Femur (tissue), 1 donor: ENCODE measurements around the gene ATG9A.
"Not testable (repeated sequence)": the region's sequence is repeated elsewhere in the genome, so short reads cannot be mapped to it uniquely, and the experiment has no call there.

Experiments used
- DNase-seq: peaks from one replicate; pipeline ENCODE4 v3.0.0-alpha.2; 2017

Gene ATG9A

DNA sequence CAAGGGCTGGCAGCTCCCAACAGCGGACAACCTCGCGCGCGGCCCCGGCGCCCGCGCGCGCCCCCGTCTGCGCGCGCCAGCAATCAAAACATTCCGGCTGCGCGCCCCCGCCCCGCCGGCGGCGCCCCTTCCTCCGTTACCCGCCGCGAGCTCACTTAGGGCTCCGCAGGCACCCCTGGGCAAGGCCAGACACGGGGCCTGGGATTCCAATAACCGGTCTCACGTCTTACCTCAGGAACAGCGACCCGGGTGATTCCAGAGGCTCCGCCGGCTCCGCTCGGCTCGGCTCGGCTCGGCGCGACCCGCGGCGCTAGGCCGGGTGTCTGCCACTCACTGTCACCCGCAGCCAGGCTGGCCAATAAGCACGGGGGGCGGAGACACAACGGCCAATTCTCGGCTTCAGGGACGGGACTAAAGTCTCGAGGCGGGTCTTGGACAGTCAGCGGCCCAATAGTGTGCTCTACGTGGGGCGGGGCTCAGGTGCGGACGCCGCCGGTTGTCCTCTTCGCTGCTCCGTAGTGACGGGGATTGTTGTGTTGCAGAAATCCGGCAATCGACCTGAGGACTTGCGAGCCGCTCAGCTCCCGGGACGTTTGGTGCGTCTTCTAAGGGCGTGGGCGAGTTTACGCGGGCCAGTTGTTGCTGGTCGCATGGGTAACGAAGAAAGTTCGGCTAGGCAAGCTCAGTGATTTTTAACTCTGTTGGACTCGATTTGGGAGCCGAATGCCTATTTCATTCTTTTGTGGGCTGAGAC, at the start of gene ATG9A, which contains the start of gene ANKZF1:
Gene ATG9A (minus strand): TSS at position 332 of the 754 bp plus-strand sequence. CDS start 1,612 bp downstream, outside the sequence.
Gene ANKZF1 (plus strand): TSS at position 502 of the 754 bp plus-strand sequence. CDS start 452 bp downstream, outside the sequence.
- peak; percentile 99 for DNase-seq

DNA sequence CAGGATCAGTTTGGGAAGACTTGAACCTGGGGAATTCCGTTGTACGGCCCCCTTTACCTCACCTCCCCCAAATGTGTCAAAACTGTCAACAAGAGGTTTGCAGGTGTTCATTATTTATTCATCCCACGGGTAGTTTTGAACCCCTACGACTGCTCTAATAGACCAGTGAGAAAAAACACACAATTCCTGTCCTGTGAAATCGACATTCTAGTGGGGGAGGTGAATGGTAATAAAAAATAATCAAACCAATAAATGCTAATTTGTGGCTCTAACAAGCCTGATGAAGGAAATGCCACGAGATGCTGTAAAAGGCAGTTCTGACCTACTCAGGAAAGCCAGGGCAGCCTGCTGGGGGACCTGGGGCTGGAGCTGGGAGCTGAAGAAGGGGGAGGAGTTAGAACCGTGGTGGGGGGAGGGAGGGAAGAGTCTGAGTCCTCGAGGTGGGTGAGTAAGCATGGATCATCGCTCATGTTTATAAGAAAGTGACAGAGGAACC, 49.3 kb upstream of the ATG9A start:
- DNase-seq, result no peak

- DNase-seq, result peak; percentile 90
These were observed 48.5 kb upstream of the ATG9A start for GRCh38 chr2:219277703-219278654.

- no peak for DNase-seq
These were observed 45.0 kb upstream of the ATG9A start for GRCh38 chr2:219274361-219274921.

- no peak for DNase-seq
These were observed 44.5 kb upstream of the ATG9A start for GRCh38 chr2:219273937-219274336.

DNA sequence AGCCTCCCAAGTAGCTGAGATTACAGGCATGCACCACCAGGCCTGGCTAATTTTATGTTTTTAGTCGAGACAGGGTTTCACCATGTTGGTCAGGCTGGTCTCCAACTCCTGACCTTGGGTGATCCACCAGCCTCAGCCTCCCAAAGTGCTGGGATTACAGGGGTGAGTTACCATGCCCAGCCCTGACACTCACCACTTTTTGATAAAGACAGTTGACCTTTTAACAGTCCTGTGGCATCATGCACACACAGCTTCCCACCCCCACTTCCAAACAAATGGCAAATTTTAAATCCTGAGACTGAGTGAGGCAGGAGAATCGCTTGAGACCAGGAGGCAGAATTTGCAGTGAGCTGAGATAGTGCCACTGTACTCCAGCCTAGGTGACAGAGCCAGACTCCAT, 43.6 kb upstream of the ATG9A start:
- DNase-seq, result no peak

DNA sequence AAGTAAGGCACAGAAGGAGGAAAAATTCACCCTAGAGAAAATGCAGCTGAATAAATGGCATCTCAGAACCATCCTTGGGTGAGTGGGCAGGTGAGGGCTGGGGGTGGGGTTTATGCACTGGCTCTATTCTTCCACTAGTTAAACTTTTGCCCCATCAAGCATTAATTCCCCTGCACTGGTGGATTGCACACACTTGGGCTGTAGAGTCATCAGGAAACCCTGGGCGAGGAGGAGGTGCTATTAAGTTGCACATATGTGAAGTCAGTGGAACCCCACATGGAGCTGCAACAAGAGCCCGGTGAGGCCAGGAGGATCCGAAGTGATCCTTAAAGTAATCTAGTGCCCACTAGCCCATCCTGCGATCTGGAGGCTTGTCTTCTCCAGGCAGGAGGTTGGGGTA, 42.9 kb upstream of the ATG9A start:
- DNase-seq, result no peak

DNA sequence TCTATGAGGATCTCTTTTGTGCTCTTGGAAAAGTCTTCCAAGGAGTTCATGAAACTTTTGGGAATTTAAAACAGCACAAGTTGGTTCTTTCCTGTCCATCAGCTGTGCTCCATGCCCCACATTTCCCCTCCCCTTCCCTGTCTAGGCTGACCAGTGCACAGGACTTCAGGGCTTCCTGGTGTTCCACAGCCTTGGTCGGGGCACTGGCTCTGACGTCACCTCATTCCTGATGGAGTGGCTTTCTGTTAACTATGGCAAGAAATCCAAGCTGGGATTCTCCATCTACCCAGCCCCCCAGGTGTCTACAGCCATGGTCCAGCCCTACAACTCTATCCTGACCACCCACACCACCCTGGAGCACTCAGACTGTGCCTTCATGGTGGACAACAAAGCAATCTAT, 41.6 kb upstream of the ATG9A start:
- no peak for DNase-seq

GRCh38 chr2:219270055-219270372, 40.6 kb upstream of the ATG9A start:
- DNase-seq, result no peak

GRCh38 chr2:219269362-219270054, 40.1 kb upstream of the ATG9A start:
- no peak for DNase-seq

GRCh38 chr2:219268294-219268693, 38.9 kb upstream of the ATG9A start:
- DNase-seq, result no peak

GRCh38 chr2:219266886-219267285, 37.5 kb upstream of the ATG9A start:
- DNase-seq, result no peak

DNA sequence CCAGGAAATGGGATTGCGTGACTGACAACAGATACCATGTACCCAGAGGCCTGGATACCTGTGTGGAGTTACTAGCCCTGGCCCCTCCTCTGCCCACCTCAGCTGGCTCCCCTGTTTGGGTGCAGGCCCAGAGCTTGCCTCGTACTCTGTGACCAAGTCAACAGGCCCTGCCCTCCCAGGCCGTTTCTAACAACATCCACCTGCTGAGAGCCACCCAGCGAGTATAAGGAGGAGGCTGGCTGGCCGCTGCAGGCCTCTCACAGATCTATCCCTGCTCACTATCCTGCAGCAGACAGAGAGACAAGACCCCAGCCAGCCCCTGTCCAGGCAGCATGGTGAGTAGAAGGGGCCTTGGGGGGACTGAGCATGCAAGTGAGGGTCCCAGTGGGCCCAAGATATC, 36.8 kb upstream of the ATG9A start:
- no peak for DNase-seq

DNA sequence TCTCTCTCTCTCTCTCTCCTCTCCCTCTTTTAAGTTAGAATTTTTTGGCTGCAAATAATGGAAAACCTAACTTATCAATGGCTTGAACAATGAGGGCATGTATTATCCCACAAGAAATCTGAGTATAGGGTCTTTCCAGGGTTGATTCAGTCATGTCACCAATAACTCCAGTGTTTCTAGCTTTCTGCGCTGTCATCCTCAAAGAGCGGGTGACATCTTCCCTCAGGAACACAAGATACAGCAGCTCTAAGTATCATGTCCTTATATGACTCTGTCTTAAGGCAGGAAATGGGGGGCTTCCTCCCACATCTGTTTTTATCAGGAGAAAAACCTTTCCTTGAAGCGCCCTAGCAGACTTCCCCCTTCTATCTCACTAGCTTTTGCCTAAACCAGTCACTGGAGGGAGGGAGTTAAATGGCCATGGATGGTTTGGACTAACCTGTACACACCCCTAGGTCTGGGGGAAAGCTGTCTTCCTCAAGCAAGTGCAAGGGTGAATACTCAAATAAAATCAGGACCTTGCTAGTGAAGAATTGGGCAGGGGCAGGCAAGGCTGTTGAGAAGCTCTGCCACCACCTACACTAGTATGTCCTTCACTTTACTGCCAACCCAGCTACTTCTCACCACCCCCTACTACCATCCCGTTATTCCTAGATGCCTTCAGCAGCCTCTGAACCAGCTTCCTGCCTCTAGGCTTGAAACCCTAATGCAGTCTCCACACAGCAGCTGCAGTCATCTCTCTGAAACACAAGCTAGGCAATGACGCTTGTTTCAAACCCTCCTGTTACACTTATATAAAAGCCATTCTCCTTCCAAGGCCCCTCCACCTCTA, 31.8 kb upstream of the ATG9A start:
- DNase-seq, result no peak

DNA sequence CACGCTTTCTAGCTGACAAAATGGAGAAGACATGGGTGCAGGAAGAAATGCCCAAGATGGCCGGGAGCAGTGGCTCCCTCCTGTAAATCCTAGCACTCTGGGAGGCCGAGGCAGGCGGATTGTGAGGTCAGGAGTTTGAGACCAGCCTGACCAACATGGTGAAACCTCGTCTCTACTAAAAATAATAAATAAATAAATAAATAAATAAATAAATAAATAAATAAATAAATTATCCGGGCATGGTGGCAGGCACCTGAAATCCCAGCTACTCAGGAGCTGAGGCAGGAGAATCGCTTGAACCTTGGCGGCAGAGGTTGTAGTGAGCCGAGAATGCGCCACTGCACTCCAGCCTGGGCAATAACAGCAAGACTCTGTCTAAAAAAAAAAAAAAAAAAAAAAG, 29.5 kb upstream of the ATG9A start:
- DNase-seq, result not testable (repeated sequence)

DNA sequence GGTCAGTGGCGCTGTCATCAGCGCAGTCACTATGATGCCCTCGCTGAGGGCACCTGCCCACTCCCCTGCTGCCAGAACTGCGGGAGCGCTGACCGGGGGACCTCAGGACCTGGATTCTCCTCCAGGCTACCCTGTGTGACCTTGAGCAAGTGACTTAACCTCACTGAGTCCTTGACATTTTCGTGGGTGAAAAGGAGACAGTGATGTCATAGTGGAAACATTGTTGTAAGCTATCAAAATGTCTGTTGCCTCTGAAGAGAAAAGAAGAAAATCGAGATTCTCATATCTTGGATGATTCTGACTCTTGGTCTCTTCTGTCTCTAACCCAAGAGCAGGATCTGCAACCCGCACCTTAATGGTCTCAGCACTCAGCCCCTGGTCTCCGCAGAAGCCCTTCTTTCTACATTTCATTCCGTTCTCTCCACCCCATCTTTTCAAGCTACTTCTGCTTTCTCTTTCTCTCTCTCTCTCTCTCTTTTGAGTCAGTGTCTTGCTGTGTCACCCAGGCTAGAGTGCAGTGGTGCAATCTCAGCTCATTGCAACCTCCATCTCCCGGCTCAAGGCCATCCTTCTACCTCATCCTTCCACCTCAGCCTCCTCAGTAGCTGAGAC, 25.3 kb upstream of the ATG9A start:
- DNase-seq, result no peak

DNA sequence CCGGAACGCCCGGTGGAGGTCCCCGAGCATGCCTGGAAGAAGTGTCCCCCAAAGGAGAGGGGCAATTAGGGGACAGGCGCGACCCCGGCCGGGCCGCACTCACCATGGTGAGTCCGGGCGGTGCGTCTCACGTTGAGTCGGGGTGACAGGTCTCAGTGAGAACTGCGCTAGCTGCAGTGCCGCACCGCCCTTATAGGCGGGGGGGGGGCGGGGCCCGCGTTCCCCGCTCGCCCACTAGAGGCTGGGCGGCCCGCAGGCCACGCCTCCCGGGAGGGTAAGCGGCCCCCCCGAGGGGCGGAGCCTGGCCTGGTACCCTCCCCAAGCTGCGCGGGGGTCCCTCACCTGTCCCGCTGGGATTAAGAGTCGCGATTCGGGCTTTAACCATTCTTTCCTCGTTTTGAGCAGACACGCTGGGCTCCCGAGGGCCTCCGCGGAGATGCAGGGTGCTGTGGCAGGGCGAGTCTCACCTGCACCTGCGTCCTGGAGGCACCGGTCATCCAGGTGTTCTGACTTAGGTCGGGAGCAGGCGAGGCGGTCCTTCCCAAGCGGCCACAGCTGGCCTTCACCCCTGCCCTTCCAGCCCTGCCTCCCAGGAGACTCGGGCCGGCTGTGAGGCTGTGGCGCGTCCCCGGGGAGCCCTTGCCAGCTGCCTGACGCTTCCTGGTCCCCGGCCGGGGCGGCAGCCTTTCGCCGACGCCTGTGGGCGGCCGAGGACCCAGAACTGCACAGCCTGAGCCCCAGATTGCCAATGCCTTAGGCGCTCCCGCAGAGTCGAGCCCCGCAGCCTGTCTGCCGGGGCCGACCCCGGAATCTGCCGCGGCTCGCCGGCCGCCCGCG, 24.5 kb upstream of the ATG9A start, which contains the start of gene TUBA4A:
Gene TUBA4A (minus strand): TSS at position 166 of the 837 bp plus-strand sequence. CDS start 60 bp downstream, at position 106.
- DNase-seq, result peak; percentile 79

- DNase-seq, result peak; percentile 63
These were observed 23.7 kb upstream of the ATG9A start, which contains the start of gene TUBA4B for GRCh38 chr2:219252900-219253752. Gene TUBA4B, plus strand, starts transcription at chr2:219253243. Its CDS starts 165 bp downstream, at chr2:219253408.

GRCh38 chr2:219252570-219252899, 23.1 kb upstream of the ATG9A start:
- no peak for DNase-seq
